Loucy (cell line): ENCODE measurements around the gene ARL5A.

Experiments
- H2AFZ ChIP-seq: fragments of 200-600 bp; sonication (generic); 2 replicates; pipeline ENCODE4 v1.6.0; 2016; ENCODE audit warnings: antibody characterized with exemption, mild to moderate bottlenecking, low read length, moderate library complexity
- H3F3A ChIP-seq: fragments of 200-600 bp; 2 replicates; pipeline ENCODE4 v1.6.0; 2016; ENCODE audit warnings: antibody characterized with exemption, low read depth, mild to moderate bottlenecking
- H3K27me3 ChIP-seq: fragments of 200-600 bp; sonication (generic); 2 replicates; pipeline ENCODE4 v1.6.1; 2014; ENCODE audit warnings: low read length, mild to moderate bottlenecking; ENCODE audit not compliant: insufficient read depth, poor library complexity, severe bottlenecking
- H3K36me3 ChIP-seq: fragments of 200-600 bp; sonication (generic); 2 replicates; pipeline ENCODE4 v1.6.1; 2016; ENCODE audit warnings: low read length; ENCODE audit not compliant: insufficient read depth
- H3K4me1 ChIP-seq: fragments of 200-600 bp; sonication (generic); 2 replicates; pipeline ENCODE4 v1.5.1; 2014; ENCODE audit warnings: low read length, mild to moderate bottlenecking; ENCODE audit not compliant: insufficient read depth, poor library complexity, severe bottlenecking
- H3K4me2 ChIP-seq: fragments of 200-600 bp; sonication (generic); 2 replicates; pipeline ENCODE4 v1.6.0; 2014; ENCODE audit warnings: antibody characterized with exemption, low read length, low read depth, mild to moderate bottlenecking; ENCODE audit not compliant: poor library complexity, severe bottlenecking
- H3K4me3 ChIP-seq: fragments of 200-600 bp; sonication (generic); 2 replicates; pipeline ENCODE4 v1.5.1; 2014; ENCODE audit warnings: low read length, mild to moderate bottlenecking, mixed read lengths; ENCODE audit not compliant: poor library complexity, severe bottlenecking
- H3K79me2 ChIP-seq: fragments of 200-600 bp; sonication (generic); 2 replicates; pipeline ENCODE4 v1.6.1; 2014; ENCODE audit warnings: low read length; ENCODE audit not compliant: insufficient read depth
- H3K9ac ChIP-seq: fragments of 200-600 bp; sonication (generic); 2 replicates; pipeline ENCODE4 v1.6.0; 2014; ENCODE audit warnings: mild to moderate bottlenecking, low read depth, low read length, moderate library complexity; ENCODE audit not compliant: poor library complexity, severe bottlenecking
- H3K9me2 ChIP-seq: fragments of 200-600 bp; sonication (generic); replicated peaks from 2 replicates; pipeline ENCODE4 v1.6.1; 2016; ENCODE audit warnings: low read depth, low read length, mixed read lengths
- H3K9me3 ChIP-seq: fragments of 200-600 bp; sonication (generic); 2 replicates; pipeline ENCODE4 v1.6.1; 2014; ENCODE audit warnings: mild to moderate bottlenecking, antibody characterized with exemption, low read length, low read depth; ENCODE audit not compliant: insufficient read depth
- H4K20me1 ChIP-seq: fragments of 200-600 bp; sonication (generic); 2 replicates; pipeline ENCODE4 v1.6.0; 2014; ENCODE audit warnings: antibody characterized with exemption, low read length, mild to moderate bottlenecking; ENCODE audit not compliant: insufficient read depth, poor library complexity, severe bottlenecking
- CTCF ChIP-seq: fragments of 200-600 bp; sonication (generic); conservative IDR thresholded peaks from 2 replicates; pipeline ENCODE4 v1.5.1; 2014; ENCODE audit warnings: mild to moderate bottlenecking, antibody characterized with exemption, low read length
- EZH2phosphoT487 ChIP-seq: fragments of 200-600 bp; IDR thresholded peaks from 2 replicates; pipeline ENCODE4 v1.6.1; 2018; ENCODE audit warnings: antibody characterized with exemption, mild to moderate bottlenecking, moderate library complexity, borderline replicate concordance

The ARL5A gene

GRCh38 chr2:151761193-151761592, 67.0 kb downstream of the ARL5A start:
- H3K9ac ChIP-seq, result no peak overlapping the region
- no peaks in the 10 kb centered on the region for H3K9me2 ChIP-seq
- H2AFZ ChIP-seq, result no peak overlapping the region
- H3K9me3 ChIP-seq, result no peaks in the 10 kb centered on the region
- no peaks in the 10 kb centered on the region for H3K36me3 ChIP-seq
- H3K4me1 ChIP-seq, result peaks cover 11% of the 10 kb centered on the region
- H4K20me1 ChIP-seq, result no peaks in the 10 kb centered on the region
- H3F3A ChIP-seq, result no peaks in the 10 kb centered on the region
- no peak overlapping the region for H3K4me3 ChIP-seq
- no peak overlapping the region for H3K4me2 ChIP-seq
- no peaks in the 10 kb centered on the region for H3K79me2 ChIP-seq
- H3K27me3 ChIP-seq, result no peaks in the 10 kb centered on the region
- TF ChIP-seq CTCF (no peak), EZH2phosphoT487 (no peak)

GRCh38 chr2:151760139-151760650, 68.0 kb downstream of the ARL5A start:
- H3K4me1 ChIP-seq, result peaks cover 1% of the 10 kb centered on the region
- no peaks in the 10 kb centered on the region for H3K79me2 ChIP-seq
- no peak overlapping the region for H3K4me2 ChIP-seq
- no peak for TF ChIP-seq EZH2phosphoT487
- no peak for TF ChIP-seq CTCF
- H3K27me3 ChIP-seq, result no peaks in the 10 kb centered on the region
- H3K36me3 ChIP-seq, result no peaks in the 10 kb centered on the region
- no peak overlapping the region for H3K9ac ChIP-seq
- H3K9me2 ChIP-seq, result no peaks in the 10 kb centered on the region
- H2AFZ ChIP-seq, result no peak overlapping the region
- no peak overlapping the region for H3K4me3 ChIP-seq
- H3F3A ChIP-seq, result no peaks in the 10 kb centered on the region
- H4K20me1 ChIP-seq, result no peaks in the 10 kb centered on the region
- H3K9me3 ChIP-seq, result no peaks in the 10 kb centered on the region

DNA sequence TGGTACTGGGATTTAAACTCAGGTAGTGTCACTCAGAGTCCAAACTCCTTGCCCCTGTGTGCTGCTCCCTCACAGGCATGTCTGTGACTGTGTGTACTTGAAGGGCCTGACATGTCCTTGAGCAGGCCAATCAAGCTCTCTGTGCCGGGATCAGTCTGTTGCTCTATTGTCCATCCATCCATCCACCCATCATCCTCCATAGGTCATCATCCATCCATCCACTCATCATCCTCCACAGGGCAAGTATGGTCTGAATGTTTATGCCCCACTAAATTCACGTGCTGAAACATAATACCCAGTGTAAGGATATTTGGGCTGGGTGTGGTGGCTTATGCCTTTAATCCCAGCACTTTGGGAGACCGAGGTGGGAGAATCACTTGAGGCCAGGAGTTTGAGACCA, 69.5 kb downstream of the ARL5A start:
- Histone ChIP-seq H3K4me3 (no peak overlapping the region), H3K27me3 (no peaks in the 10 kb centered on the region), H3F3A (no peaks in the 10 kb centered on the region), H2AFZ (no peak overlapping the region), H4K20me1 (no peaks in the 10 kb centered on the region), H3K4me2 (no peak overlapping the region), H3K9ac (no peak overlapping the region), H3K36me3 (no peaks in the 10 kb centered on the region), H3K9me3 (no peaks in the 10 kb centered on the region), H3K4me1 (no peaks in the 10 kb centered on the region), H3K9me2 (no peaks in the 10 kb centered on the region), H3K79me2 (no peaks in the 10 kb centered on the region)
- TF ChIP-seq EZH2phosphoT487 (no peak), CTCF (no peak)
